A549 (cell line): Measurements from ENCODE around the gene ST6GALNAC2.

Experiments
- CEBPB ChIP-seq, 2 experiments: fragments of >200 bp in 1 of 2; sonication (Bioruptor Twin) in 1 of 2; formaldehyde crosslinking in 1 of 2; IDR thresholded peaks; 2 replicates each; pipeline ENCODE4 v1.6.1; 2012 to 2016
- CTCF ChIP-seq: fragments of >200 bp; sonication (Bioruptor Twin); formaldehyde crosslinking; IDR thresholded peaks from 3 replicates; pipeline ENCODE4 v1.5.1; 2016
- E2F6 ChIP-seq: IDR thresholded peaks from 2 replicates; pipeline ENCODE4 v1.6.1; 2012; ENCODE audit warnings: low read depth, borderline replicate concordance
- FOSL2 ChIP-seq, 2 experiments: fragments of 450-650 bp in 1 of 2; fragments of >200 bp in 1 of 2; sonication (Bioruptor Twin) in 1 of 2; formaldehyde crosslinking; IDR thresholded peaks; 2 replicates each; pipeline versions ENCODE4 v1.5.0 to v1.6.1; 2016 to 2020; ENCODE audit warnings: mild to moderate bottlenecking in 1 of 2, moderate library complexity in 1 of 2
- JUN ChIP-seq, 2 experiments: fragments of >200 bp; sonication (Bioruptor Twin); formaldehyde crosslinking; IDR thresholded peaks; 2 replicates in 1 of 2; 3 replicates in 1 of 2; pipeline ENCODE4 v1.6.1; 2016 to 2017
- MYC ChIP-seq: IDR thresholded peaks from 2 replicates; pipeline ENCODE4 v1.6.1; 2012; ENCODE audit warnings: mild to moderate bottlenecking, inconsistent platforms, low read length, improper control_type of control experiment, borderline replicate concordance
- NR3C1 ChIP-seq: fragments of >200 bp; sonication (Bioruptor Twin); formaldehyde crosslinking; IDR thresholded peaks from 3 replicates; pipeline ENCODE4 v1.6.1; 2017
- POLR2A ChIP-seq: IDR thresholded peaks from 2 replicates; pipeline ENCODE4 v1.6.1; 2012; ENCODE audit warnings: mild to moderate bottlenecking, low read length
- REST ChIP-seq: fragments of 200-600 bp; sonication (generic); IDR thresholded peaks from 2 replicates; pipeline ENCODE4 v1.6.1; 2016; ENCODE audit warnings: antibody characterized with exemption, mild to moderate bottlenecking, moderate library complexity

DNA sequence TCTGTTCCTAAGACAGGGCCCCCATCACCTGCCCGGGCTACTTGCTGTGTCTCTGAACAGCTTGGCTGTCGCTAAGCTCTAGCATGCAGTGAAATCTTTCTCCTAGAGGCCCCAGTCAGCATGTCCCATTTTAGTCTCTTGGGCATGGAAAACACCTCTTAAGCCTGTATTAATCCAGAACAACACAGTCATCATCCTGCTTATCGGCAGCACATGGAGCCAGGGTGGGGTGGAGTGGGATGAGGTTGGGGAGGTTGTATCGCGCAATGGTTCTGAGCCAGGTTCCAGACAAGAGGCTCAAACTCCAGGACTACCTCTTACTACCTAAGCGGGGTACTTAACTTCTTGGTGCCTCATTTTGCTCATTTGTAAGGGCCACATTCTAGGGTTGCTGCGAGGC is 7.8 kb downstream of the ST6GALNAC2 start:
- TF ChIP-seq MYC (no peak), CTCF (no peak), REST (no peak), FOSL2 (IDR thresholded peaks at IDR 0.05) (no peak), FOSL2 (CRISPR knock-in tag; IDR thresholded peaks at IDR 0.05) (no peak), POLR2A (no peak), JUN (IDR thresholded peaks at IDR 0.05) (no peak), CEBPB (IDR thresholded peaks at IDR 0.05) (no peak), NR3C1 (no peak), E2F6 (no peak)
